Thoracic aorta (tissue), 2 donors: ENCODE data around the gene KRTAP19-7. TPM values are rescaled to one million over a fixed set of nuclear protein-coding genes. Genes with fewer than 3 reads are reported as not detected.

Experiments
- ATAC-seq: fragments of 150-250 bp; one replicate; pipeline ENCODE4 v1.8.0; 2017; ENCODE audit warnings: low read depth; ENCODE audit not compliant: insufficient number of reproducible peaks, low FRiP score
- DNase-seq: peaks from one replicate; pipeline ENCODE4 v3.0.0-alpha.2; 2020; ENCODE audit warnings: low spot score
- H3K27ac ChIP-seq, 2 donors: fragments of 200-600 bp; sonication (generic); 1 replicate in 1 of 2; 2 replicates in 1 of 2; pipeline ENCODE4 v1.5.1; 2016; ENCODE audit warnings: mild to moderate bottlenecking in 2 of 2, moderate library complexity in 2 of 2
- H3K27me3 ChIP-seq: fragments of 200-600 bp; sonication (generic); replicated peaks from 2 replicates; pipeline ENCODE4 v1.6.0; 2016; ENCODE audit warnings: mild to moderate bottlenecking; ENCODE audit not compliant: insufficient read depth
- H3K36me3 ChIP-seq: fragments of 200-600 bp; sonication (generic); one replicate; pipeline ENCODE4 v1.5.1; 2016
- H3K4me1 ChIP-seq, 2 donors: fragments of 200-600 bp; sonication (generic); 1 replicate in 1 of 2; 2 replicates in 1 of 2; pipeline versions ENCODE4 v1.5.1 to v1.6.0; 2016; ENCODE audit warnings: low read depth in 2 of 2, mild to moderate bottlenecking in 1 of 2; ENCODE audit not compliant: control insufficient read depth in 1 of 2
- H3K4me3 ChIP-seq: fragments of 200-600 bp; sonication (generic); 2 replicates; pipeline ENCODE4 v1.5.1; 2016; ENCODE audit warnings: mild to moderate bottlenecking
- H3K9me3 ChIP-seq: fragments of 200-600 bp; sonication (generic); 2 replicates; pipeline ENCODE4 v1.5.1; 2016
- total RNA-seq, 2 donors: library from RNA; depleted of rRNA; stranded (reverse); fragments of >200 nt; gene quantifications; one replicate each; pipeline versions ENCODE4 v1.1.0 to v1.2.3, GENCODE V29; 2016
- TF ChIP-seq, protein P1 (sequence below): fragments of 200-600 bp; sonication (generic); IDR thresholded peaks from one replicate; pipeline ENCODE4 v1.5.1; 2019; ENCODE audit warnings: antibody characterized with exemption

Gene KRTAP19-7, protein sequence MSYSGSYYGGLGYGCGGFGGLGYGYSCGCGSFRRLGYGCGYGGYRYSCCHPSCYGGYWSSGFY
- total RNA-seq: not detected

DNA sequence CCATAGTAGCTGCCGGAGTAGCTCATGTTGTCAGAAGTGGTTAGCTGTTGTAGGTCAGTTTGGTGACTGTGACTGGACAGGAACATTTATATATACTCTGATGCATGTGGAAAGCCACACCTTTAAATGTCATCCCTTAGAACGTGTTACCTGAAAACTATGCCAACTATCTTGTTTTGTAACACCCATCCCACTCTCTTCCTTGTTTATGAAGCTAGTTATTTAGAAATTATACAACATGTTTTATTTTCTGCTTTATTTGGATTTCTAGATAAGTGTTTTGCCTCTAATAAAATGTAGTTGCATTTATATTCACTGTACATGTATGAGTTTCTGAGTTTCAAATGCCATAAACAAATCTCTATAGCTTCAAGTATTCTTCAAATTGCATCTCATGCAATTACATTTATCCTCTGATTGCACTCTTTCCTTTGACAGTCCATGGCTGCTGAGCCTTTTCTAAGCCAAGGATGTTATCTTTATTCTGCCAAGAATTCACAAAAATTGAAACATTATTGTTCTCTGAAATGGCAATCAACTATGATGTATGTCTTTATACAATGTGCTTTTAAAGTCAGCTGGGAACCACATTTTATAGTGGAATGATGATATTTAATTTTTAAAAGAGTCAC lies at the start of gene KRTAP19-7:
KRTAP19-7 (minus strand) TSS at position 51 of the 632 bp plus-strand sequence; CDS start at position 26, 25 bp downstream.
- DNase-seq (no peak), ATAC-seq (no peak)
- TF ChIP-seq, protein P1, sequence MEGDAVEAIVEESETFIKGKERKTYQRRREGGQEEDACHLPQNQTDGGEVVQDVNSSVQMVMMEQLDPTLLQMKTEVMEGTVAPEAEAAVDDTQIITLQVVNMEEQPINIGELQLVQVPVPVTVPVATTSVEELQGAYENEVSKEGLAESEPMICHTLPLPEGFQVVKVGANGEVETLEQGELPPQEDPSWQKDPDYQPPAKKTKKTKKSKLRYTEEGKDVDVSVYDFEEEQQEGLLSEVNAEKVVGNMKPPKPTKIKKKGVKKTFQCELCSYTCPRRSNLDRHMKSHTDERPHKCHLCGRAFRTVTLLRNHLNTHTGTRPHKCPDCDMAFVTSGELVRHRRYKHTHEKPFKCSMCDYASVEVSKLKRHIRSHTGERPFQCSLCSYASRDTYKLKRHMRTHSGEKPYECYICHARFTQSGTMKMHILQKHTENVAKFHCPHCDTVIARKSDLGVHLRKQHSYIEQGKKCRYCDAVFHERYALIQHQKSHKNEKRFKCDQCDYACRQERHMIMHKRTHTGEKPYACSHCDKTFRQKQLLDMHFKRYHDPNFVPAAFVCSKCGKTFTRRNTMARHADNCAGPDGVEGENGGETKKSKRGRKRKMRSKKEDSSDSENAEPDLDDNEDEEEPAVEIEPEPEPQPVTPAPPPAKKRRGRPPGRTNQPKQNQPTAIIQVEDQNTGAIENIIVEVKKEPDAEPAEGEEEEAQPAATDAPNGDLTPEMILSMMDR: no peak
- Histone ChIP-seq H3K27me3 (no peaks in the 10 kb centered on the region), H3K4me3 (no peak within 1 kb of the TSS), H3K36me3 (no peaks in the 10 kb centered on the region), H3K4me1 (no peaks in the 10 kb centered on the region), H3K27ac (no peak within 1 kb of the TSS), H3K9me3 (no peaks in the 10 kb centered on the region)

DNA sequence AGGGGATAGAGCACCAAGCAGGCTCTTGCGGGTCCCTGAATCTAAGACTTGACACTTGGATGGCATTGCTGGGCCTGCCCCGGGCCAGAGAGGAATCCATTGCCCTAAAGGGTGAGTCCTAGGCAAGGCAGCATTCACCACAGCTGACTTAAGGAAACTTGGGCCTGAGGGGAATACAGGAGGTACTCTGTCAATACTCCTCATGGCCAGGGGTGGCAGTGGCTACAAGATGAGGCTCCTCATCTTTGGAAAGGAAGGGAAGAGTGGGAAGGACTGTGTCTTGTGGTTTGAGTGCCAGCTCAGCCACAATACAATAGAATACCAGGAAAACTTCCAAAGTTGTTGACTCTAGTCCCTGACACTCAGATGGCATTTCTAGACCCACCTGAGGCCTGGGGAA lies 44.9 kb upstream of the KRTAP19-7 start:
- no peaks in the 10 kb centered on the region for H3K9me3 ChIP-seq
- TF ChIP-seq, protein P1: no peak
- H3K27me3 ChIP-seq: no peaks in the 10 kb centered on the region

DNA sequence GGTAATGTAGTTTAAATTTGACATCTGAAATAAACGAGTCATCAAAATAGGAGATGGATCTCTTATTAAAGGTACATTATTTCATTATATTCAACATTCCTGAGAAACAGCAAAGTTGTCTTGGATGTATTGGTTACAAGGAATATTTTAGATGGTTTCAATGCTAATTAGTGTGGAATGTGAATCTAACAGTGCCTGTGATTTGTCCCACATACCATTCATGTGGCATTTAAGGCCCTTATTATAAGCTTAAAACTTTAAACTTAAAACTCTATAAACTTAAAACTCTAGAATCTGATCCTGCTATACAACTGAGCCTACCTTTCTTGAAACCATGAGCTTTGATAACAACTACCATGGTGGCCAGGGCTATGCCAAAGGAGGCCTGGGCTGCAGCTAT lies 39.7 kb upstream of the KRTAP19-7 start, which contains the start of gene KRTAP22-1:
KRTAP22-1 (plus strand) TSS at position 301 of the 400 bp plus-strand sequence.
- no peaks in the 10 kb centered on the region for H3K9me3 ChIP-seq
- no peaks in the 10 kb centered on the region for H3K36me3 ChIP-seq
- H3K27me3 ChIP-seq: no peaks in the 10 kb centered on the region
- TF ChIP-seq, protein P1: no peak
- H3K4me1 ChIP-seq: no peaks in the 10 kb centered on the region
- ATAC-seq (no peak), DNase-seq (no peak)
- no peak within 1 kb of the TSS for H3K27ac ChIP-seq
- no peak within 1 kb of the TSS for H3K4me3 ChIP-seq

More for the DNA sequence above, 44.9 kb upstream of the KRTAP19-7 start:
- H3K27ac ChIP-seq: no peak overlapping the region
- no peak overlapping the region for H3K4me3 ChIP-seq
- ATAC-seq (no peak), DNase-seq (no peak)
- no peaks in the 10 kb centered on the region for H3K4me1 ChIP-seq
- no peaks in the 10 kb centered on the region for H3K36me3 ChIP-seq

DNA sequence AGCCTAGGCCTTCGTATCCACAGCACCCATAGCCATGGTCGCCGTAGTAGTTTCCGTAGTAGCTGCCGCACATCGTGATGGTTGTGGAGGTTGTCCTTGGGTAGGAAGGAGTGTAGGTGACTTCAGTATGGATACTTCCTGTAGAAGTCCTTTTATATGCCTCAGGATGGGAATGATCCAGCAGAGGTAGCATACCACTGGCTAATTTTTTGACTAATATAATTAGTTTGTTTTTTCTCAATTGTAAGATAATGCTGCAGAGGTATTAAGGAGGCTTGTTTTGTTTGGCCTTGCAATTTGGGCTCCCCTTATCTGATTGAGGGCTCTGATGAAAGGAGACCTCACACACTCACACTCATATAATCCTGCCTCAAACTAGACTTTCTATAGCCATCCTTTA lies 37.7 kb upstream of the KRTAP19-7 start, which contains the start of gene KRTAP6-2:
KRTAP6-2 (minus strand) TSS at position 101 of the 400 bp plus-strand sequence; CDS start at position 73, 28 bp downstream.
- H3K36me3 ChIP-seq: no peaks in the 10 kb centered on the region
- DNase-seq (no peak), ATAC-seq (no peak)
- no peaks in the 10 kb centered on the region for H3K4me1 ChIP-seq
- TF ChIP-seq, protein P1: no peak
- no peak within 1 kb of the TSS for H3K27ac ChIP-seq
- no peaks in the 10 kb centered on the region for H3K9me3 ChIP-seq
- no peaks in the 10 kb centered on the region for H3K27me3 ChIP-seq
- no peak within 1 kb of the TSS for H3K4me3 ChIP-seq

DNA sequence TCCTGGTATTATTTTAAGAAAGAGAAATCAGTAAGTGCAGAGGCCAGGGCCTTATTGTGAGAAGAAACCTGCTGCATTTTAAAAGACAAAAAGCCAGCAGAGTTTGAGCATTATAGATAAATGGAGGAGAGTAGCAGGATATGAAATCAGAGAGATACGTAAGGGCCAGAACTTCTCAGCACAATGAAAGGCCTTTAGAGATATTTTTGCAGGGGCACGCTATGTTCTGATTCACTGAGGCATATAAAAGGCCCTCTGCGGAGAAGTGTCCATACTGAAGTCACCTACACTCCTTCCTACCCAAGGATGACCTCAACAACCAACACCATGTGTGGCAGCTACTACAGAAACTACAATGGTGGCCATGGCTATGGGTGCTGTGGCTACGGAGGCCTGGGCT lies 31.0 kb upstream of the KRTAP19-7 start, which contains the start of gene KRTAP6-3:
KRTAP6-3 (plus strand) TSS at position 301 of the 400 bp plus-strand sequence; CDS start at position 307, 6 bp downstream.
- H3K27me3 ChIP-seq: no peaks in the 10 kb centered on the region
- TF ChIP-seq, protein P1: no peak
- no peaks in the 10 kb centered on the region for H3K4me1 ChIP-seq
- no peaks in the 10 kb centered on the region for H3K9me3 ChIP-seq
- ATAC-seq (no peak), DNase-seq (no peak)
- H3K36me3 ChIP-seq: no peaks in the 10 kb centered on the region
- no peak within 1 kb of the TSS for H3K4me3 ChIP-seq
- no peak within 1 kb of the TSS for H3K27ac ChIP-seq
